ENCODE data around the gene UBE2H.
"Not testable (repeated sequence)": the region's sequence is repeated elsewhere in the genome, so short reads cannot be mapped to it uniquely, and the experiment has no call there.

DNA sequence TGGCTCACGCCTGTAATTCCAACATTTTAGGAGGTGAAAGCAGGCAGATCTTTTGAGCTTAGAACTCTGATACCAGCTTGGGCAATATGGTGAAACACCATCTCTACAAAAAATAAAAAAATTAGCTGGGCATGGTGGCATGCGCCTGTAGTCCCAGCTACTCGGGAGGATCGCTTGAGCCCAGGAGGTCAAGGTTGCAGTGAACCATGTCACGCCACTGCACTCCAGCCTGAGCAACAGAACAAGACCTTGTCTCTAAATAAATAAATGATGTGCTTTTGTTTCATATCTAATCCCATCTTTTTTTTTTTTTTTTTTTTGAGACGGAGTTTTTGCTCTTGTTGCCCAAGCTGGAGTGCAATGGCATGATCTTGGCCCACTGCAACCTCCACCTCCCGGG lies 58.6 kb downstream of the UBE2H start:
- TF ChIP-seq CTCF, POLR2A (IDR thresholded peaks at IDR 0.05): not testable (repeated sequence)
